ENCODE measurements around the gene RFPL3. TPM values are rescaled to one million over a fixed set of nuclear protein-coding genes. Genes with fewer than 3 reads are reported as not detected.

The RFPL3 gene
- total RNA-seq, 4 donors from 2014 or later, result not detected

DNA sequence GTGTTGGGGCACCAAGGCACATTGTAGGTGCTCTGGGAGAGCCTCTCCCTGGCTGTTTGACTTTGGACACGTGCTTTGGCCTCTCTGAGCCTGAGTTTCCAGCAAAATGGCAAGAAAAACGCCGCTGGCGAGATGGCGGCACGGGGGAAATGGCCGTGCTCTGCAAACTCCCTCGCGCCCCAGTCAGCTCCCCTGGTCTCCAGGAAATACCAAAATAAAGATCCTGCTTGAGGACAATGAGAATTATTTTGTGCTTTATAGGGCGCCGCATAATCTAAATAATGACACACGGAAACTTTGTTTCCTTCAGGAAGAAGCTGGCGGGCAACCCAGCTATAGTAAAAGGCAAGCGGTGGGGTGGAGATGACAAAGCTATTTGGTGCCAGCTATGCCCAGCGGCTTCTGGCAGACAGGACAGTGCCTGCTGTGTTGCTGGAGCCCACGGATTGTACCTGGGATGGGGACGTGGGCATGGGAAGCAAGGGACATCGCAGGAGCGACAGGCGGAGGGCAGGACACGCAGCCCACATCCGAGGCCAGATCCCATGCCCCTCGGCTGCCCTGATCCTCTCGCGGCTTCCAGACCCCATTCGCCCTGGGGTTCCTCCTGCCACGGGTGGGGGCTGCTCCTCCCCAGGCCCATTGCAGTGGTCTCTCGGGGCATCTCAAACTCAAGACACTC, 26.3 kb upstream of the RFPL3 start:
- H3K27ac ChIP-seq, result no peak overlapping the region
- WGBS, 2 donors, result 71 to 83% methylated on average over 28 of the region's 28 CpGs
- TF ChIP-seq CTCF (IDR thresholded peaks at IDR 0.05) (no peak), EP300 (IDR thresholded peaks at IDR 0.05) (no peak), POLR2A (IDR thresholded peaks at IDR 0.05) (no peak)
- peaks cover 0 to 10% (median 0%) of the 10 kb centered on the region in 4 donors for H3K4me1 ChIP-seq
- H3K9me3 ChIP-seq, result peaks cover 0 to 7% (median 0%) of the 10 kb centered on the region in 4 donors
- H3K27me3 ChIP-seq, result no peaks in the 10 kb centered on the region
- DNase-seq (ENCODE audit: low spot score in 2 of 2), result no peak
- H3K4me3 ChIP-seq, result no peak overlapping the region
- H3K36me3 ChIP-seq, result no peaks in the 10 kb centered on the region

- TF ChIP-seq POLR2A (IDR thresholded peaks at IDR 0.05) (no peak), CTCF (IDR thresholded peaks at IDR 0.05) (no peak), EP300 (IDR thresholded peaks at IDR 0.05) (no peak)
- DNase-seq (ENCODE audit: low spot score in 2 of 2), result no peak
- H3K27me3 ChIP-seq, result no peaks in the 10 kb centered on the region
- no peaks in the 10 kb centered on the region for H3K36me3 ChIP-seq
- H3K27ac ChIP-seq, result no peak overlapping the region
- H3K4me1 ChIP-seq, result peaks cover 0 to 17% (median 0%) of the 10 kb centered on the region in 4 donors
- H3K4me3 ChIP-seq, result no peak overlapping the region
- WGBS, 2 donors, result 73% methylated on average over 15 of the region's 15 CpGs
- H3K9me3 ChIP-seq, result peaks cover 0 to 7% (median 0%) of the 10 kb centered on the region in 4 donors
Observed at GRCh38 chr22:32331918-32332725, 25.5 kb upstream of the RFPL3 start.

DNA sequence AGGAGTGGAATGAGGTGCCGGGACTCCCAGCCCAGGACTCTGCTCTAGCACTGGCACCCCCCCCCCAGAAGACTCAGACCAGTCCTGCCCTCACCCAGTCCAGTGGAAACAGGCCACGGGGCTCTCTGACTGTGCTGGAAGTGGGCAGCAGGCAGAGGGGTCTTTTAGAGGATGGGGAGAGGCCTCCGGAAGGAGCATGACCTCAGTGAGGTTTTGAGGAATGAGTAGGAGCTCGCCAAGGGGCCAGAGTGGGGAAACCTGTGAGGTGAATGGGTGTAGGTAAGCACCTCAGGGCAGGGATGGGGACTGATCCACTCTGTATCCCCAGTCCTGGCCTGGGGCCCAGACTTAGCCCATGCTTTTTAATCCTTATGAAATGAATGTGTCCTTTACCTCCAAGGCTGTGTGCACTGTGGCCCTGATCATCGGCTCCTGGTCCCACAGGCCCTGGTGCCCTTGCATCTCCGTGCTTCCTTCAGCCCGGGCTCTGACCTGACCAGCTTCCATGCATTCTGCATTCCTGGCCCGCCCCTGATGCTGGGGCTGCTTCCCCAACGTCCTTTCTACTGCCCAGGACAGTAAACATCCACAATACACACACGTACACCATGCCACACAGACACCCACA, 24.4 kb upstream of the RFPL3 start:
- 75 to 87% methylated on average over 10 of the region's 10 CpGs for WGBS, 2 donors
- no peak for DNase-seq (ENCODE audit: low spot score in 2 of 2)
- Histone ChIP-seq H3K4me1 (peaks cover 0 to 21% (median 0%) of the 10 kb centered on the region in 4 donors), H3K36me3 (no peaks in the 10 kb centered on the region), H3K9me3 (peaks cover 0 to 7% (median 0%) of the 10 kb centered on the region in 4 donors), H3K27ac (no peak overlapping the region), H3K27me3 (no peaks in the 10 kb centered on the region), H3K4me3 (no peak overlapping the region)
- TF ChIP-seq EP300 (IDR thresholded peaks at IDR 0.05), result no peak
- no peak for TF ChIP-seq POLR2A (IDR thresholded peaks at IDR 0.05)
- TF ChIP-seq CTCF (IDR thresholded peaks at IDR 0.05), result no peak

GRCh38 chr22:32333769-32334659, 23.7 kb upstream of the RFPL3 start:
- 81 to 86% methylated on average over 13 of the region's 13 CpGs for WGBS, 2 donors
- no peak for TF ChIP-seq EP300 (IDR thresholded peaks at IDR 0.05)
- no peak for TF ChIP-seq CTCF (IDR thresholded peaks at IDR 0.05)
- no peak for TF ChIP-seq POLR2A (IDR thresholded peaks at IDR 0.05)
- H3K4me1 ChIP-seq, result peaks cover 0 to 21% (median 0%) of the 10 kb centered on the region in 4 donors
- H3K4me3 ChIP-seq, result no peak overlapping the region
- H3K27me3 ChIP-seq, result no peaks in the 10 kb centered on the region
- H3K27ac ChIP-seq, result no peak overlapping the region
- H3K36me3 ChIP-seq, result no peaks in the 10 kb centered on the region
- no peak for DNase-seq (ENCODE audit: low spot score in 2 of 2)
- peaks cover 0 to under 1% (median 0%) of the 10 kb centered on the region in 4 donors for H3K9me3 ChIP-seq

Measured in tibial nerve (tissue), 4 donors.